AG09319 (cell line): ENCODE results near the gene MORC4.

Source experiments
- DNase-seq: peaks from one replicate; pipeline ENCODE4 v3.0.0-alpha.2; 2010; ENCODE audit warnings: low read depth; ENCODE audit errors: extremely low read depth
- CTCF ChIP-seq: IDR thresholded peaks from 2 replicates; pipeline ENCODE4 v1.5.1; 2011; ENCODE audit warnings: low read depth, mild to moderate bottlenecking, inconsistent platforms, low read length, moderate library complexity

Gene MORC4

GRCh38 chrX:106952538-106952937 is 47.5 kb downstream of the MORC4 start:
- DNase-seq = no peak
- no peak for TF ChIP-seq CTCF

- DNase-seq = no peak
- no peak for TF ChIP-seq CTCF
Measured at GRCh38 chrX:106952089-106952488, 47.9 kb downstream of the MORC4 start.

GRCh38 chrX:106951230-106951629 is 48.8 kb downstream of the MORC4 start:
- TF ChIP-seq CTCF = no peak

GRCh38 chrX:106950381-106950780 is 49.6 kb downstream of the MORC4 start:
- no peak for TF ChIP-seq CTCF

More at GRCh38 chrX:106951230-106951629, 48.8 kb downstream of the MORC4 start:
- no peak for DNase-seq

GRCh38 chrX:106949366-106949765 is 50.6 kb downstream of the MORC4 start:
- DNase-seq = no peak
- TF ChIP-seq CTCF = no peak

More at GRCh38 chrX:106950381-106950780, 49.6 kb downstream of the MORC4 start:
- DNase-seq = no peak

- no peak for TF ChIP-seq CTCF
- DNase-seq = no peak
Measured at GRCh38 chrX:106948641-106949040, 51.4 kb downstream of the MORC4 start.

GRCh38 chrX:106946464-106946863 is 53.5 kb downstream of the MORC4 start:
- no peak for DNase-seq
- no peak for TF ChIP-seq CTCF
